ENCODE measurements around the gene TRAPPC5. TPM values are rescaled to one million over a fixed set of nuclear protein-coding genes. Genes with fewer than 3 reads are reported as not detected.
A peak's percentile ranks its signal among the peaks of the same experiment; 100 is the strongest.

TRAPPC5 gene
- total RNA-seq, 2 experiments from 2014 or later: 90.2 to 95.2 TPM

- CTCF ChIA-PET: no interaction called here
- no peaks in the 10 kb centered on the region for H3K4me1 Mint-ChIP-seq
- H3K36me3 Mint-ChIP-seq (ENCODE audit: low read depth): no peaks in the 10 kb centered on the region
- no peak for DNase-seq
- intact Hi-C loops (cut with DNase I, micrococcal nuclease): no loop called here
- POLR2A ChIA-PET: interaction anchor here (0.6 kb wide), 1 partner anchor 10 kb away, joined by 3 read pairs; no protein-coding TSS in a partner anchor
- ATAC-seq: no peak
- peaks cover 5% of the 10 kb centered on the region for H3K27me3 Mint-ChIP-seq
- no peak overlapping the region for H3K27ac Mint-ChIP-seq
- H3K9me3 Mint-ChIP-seq (ENCODE audit: low read depth): no peaks in the 10 kb centered on the region
- no peak overlapping the region for H3K4me3 Mint-ChIP-seq
Measured at GRCh38 chr19:7663706-7664105, 16.9 kb upstream of the TRAPPC5 start.

GRCh38 chr19:7665076-7665475, 15.6 kb upstream of the TRAPPC5 start:
- no peak for DNase-seq
- ATAC-seq: no peak
- Mint-ChIP-seq H3K27ac (no peak overlapping the region), H3K4me1 (peaks cover 4% of the 10 kb centered on the region), H3K4me3 (no peak overlapping the region), H3K36me3 (ENCODE audit: low read depth) (no peaks in the 10 kb centered on the region), H3K27me3 (peaks cover 12% of the 10 kb centered on the region), H3K9me3 (ENCODE audit: low read depth) (no peaks in the 10 kb centered on the region)
- CTCF ChIA-PET: interaction anchor here (0.8 to 1.3 kb wide), 2 partner anchors 14 to 133 kb away, joined by 3 to 6 read pairs; no protein-coding TSS in a partner anchor
- POLR2A ChIA-PET: no interaction called here
- intact Hi-C loops (cut with DNase I, micrococcal nuclease): no loop called here

GRCh38 chr19:7668842-7669241, 11.8 kb upstream of the TRAPPC5 start, which contains the start of gene RETN:
TSS of gene RETN (plus strand) at chr19:7669049. CDS start at chr19:7669327, 278 bp downstream.
- ATAC-seq (no peak), DNase-seq (no peak)
- ChIA-PET CTCF (interaction anchor here (0.8 to 1.7 kb wide), 3 partner anchors 10 to 100 kb away, joined by 3 to 6 read pairs (median 4); no protein-coding TSS in a partner anchor), POLR2A (no interaction called here)
- Mint-ChIP-seq H3K4me1 (peaks cover 9% of the 10 kb centered on the region), H3K36me3 (ENCODE audit: low read depth) (no peaks in the 10 kb centered on the region), H3K4me3 (no peak within 1 kb of the TSS), H3K9me3 (ENCODE audit: low read depth) (no peaks in the 10 kb centered on the region), H3K27me3 (peaks cover 26% of the 10 kb centered on the region), H3K27ac (no peak within 1 kb of the TSS)
- intact Hi-C loops (cut with DNase I, micrococcal nuclease): no loop called here

- POLR2A ChIA-PET: no interaction called here
- Mint-ChIP-seq H3K27me3 (peaks cover 28% of the 10 kb centered on the region), H3K27ac (no peak overlapping the region), H3K4me1 (peaks cover 14% of the 10 kb centered on the region), H3K9me3 (ENCODE audit: low read depth) (no peaks in the 10 kb centered on the region), H3K4me3 (no peak overlapping the region), H3K36me3 (ENCODE audit: low read depth) (no peaks in the 10 kb centered on the region)
- no peak for ATAC-seq
- intact Hi-C loops (cut with DNase I, micrococcal nuclease): no loop called here
- no peak for DNase-seq
- CTCF ChIA-PET: interaction anchor here (0.8 to 1.4 kb wide), 3 partner anchors 9 to 13 kb away, joined by 3 to 4 read pairs (median 4); no protein-coding TSS in a partner anchor
Measured at GRCh38 chr19:7669641-7670040, 11.0 kb upstream of the TRAPPC5 start.

- H3K4me1 Mint-ChIP-seq: peaks cover 14% of the 10 kb centered on the region
- H3K4me3 Mint-ChIP-seq: peak overlapping the region; percentile 11
- ChIA-PET CTCF (interaction anchor here (0.7 to 1.4 kb wide), 2 partner anchors 8 to 162 kb away, joined by 3 to 4 read pairs; no protein-coding TSS in a partner anchor), POLR2A (no interaction called here)
- ATAC-seq: peak; percentile 50
- H3K36me3 Mint-ChIP-seq (ENCODE audit: low read depth): no peaks in the 10 kb centered on the region
- no peaks in the 10 kb centered on the region for H3K9me3 Mint-ChIP-seq (ENCODE audit: low read depth)
- H3K27ac Mint-ChIP-seq: no peak overlapping the region
- intact Hi-C loops (cut with DNase I, micrococcal nuclease): no loop called here
- peak; percentile 59 for DNase-seq
- peaks cover 28% of the 10 kb centered on the region for H3K27me3 Mint-ChIP-seq
Measured at GRCh38 chr19:7670150-7670783, 10.4 kb upstream of the TRAPPC5 start.

GRCh38 chr19:7670790-7671189, 9.8 kb upstream of the TRAPPC5 start:
- peak overlapping the region; percentile 11 for H3K4me3 Mint-ChIP-seq
- no peak overlapping the region for H3K27ac Mint-ChIP-seq
- no peaks in the 10 kb centered on the region for H3K36me3 Mint-ChIP-seq (ENCODE audit: low read depth)
- intact Hi-C loops (cut with DNase I, micrococcal nuclease): no loop called here
- DNase-seq: no peak
- no peaks in the 10 kb centered on the region for H3K9me3 Mint-ChIP-seq (ENCODE audit: low read depth)
- POLR2A ChIA-PET: no interaction called here
- peaks cover 15% of the 10 kb centered on the region for H3K4me1 Mint-ChIP-seq
- ATAC-seq: no peak
- peaks cover 30% of the 10 kb centered on the region for H3K27me3 Mint-ChIP-seq
- CTCF ChIA-PET: interaction anchor here (0.5 to 1.4 kb wide), 4 partner anchors 8 to 249 kb away, joined by 3 to 4 read pairs (median 3); partner anchors contain the start of gene TRAPPC5

- ChIA-PET CTCF (no interaction called here), POLR2A (interaction anchor here (0.7 kb wide), 1 partner anchor 14 kb away, joined by 3 read pairs; no protein-coding TSS in a partner anchor)
- intact Hi-C loops (cut with DNase I, micrococcal nuclease): no loop called here
- Mint-ChIP-seq H3K4me1 (peaks cover 32% of the 10 kb centered on the region), H3K36me3 (ENCODE audit: low read depth) (no peaks in the 10 kb centered on the region), H3K27me3 (peaks cover 35% of the 10 kb centered on the region), H3K4me3 (no peak overlapping the region), H3K27ac (no peak overlapping the region), H3K9me3 (ENCODE audit: low read depth) (no peaks in the 10 kb centered on the region)
- DNase-seq (no peak), ATAC-seq (no peak)
Measured at GRCh38 chr19:7672522-7672921, 8.1 kb upstream of the TRAPPC5 start.

GRCh38 chr19:7674010-7675005, 6.3 kb upstream of the TRAPPC5 start:
- CTCF ChIA-PET: interaction anchor here (0.6 to 1.2 kb wide), 4 partner anchors 16 to 224 kb away, joined by 3 read pairs; no protein-coding TSS in a partner anchor
- Mint-ChIP-seq H3K4me3 (no peak overlapping the region), H3K27me3 (peaks cover 42% of the 10 kb centered on the region), H3K36me3 (ENCODE audit: low read depth) (no peaks in the 10 kb centered on the region), H3K9me3 (ENCODE audit: low read depth) (no peaks in the 10 kb centered on the region), H3K4me1 (peaks cover 43% of the 10 kb centered on the region), H3K27ac (no peak overlapping the region)
- peak; percentile 63 for DNase-seq
- POLR2A ChIA-PET: interaction anchor here (0.6 kb wide), 1 partner anchor 201 kb away, joined by 14 read pairs; no protein-coding TSS in a partner anchor
- intact Hi-C loops (cut with DNase I, micrococcal nuclease): no loop called here
- peak; percentile 51 for ATAC-seq

GRCh38 chr19:7676376-7676775, 4.3 kb upstream of the TRAPPC5 start:
- ChIA-PET POLR2A (no interaction called here), CTCF (interaction anchor here (0.6 to 1.4 kb wide), 3 partner anchors 109 to 218 kb away, joined by 3 to 7 read pairs (median 4); no protein-coding TSS in a partner anchor)
- H3K4me3 Mint-ChIP-seq: no peak overlapping the region
- peaks cover 29% of the 10 kb centered on the region for H3K27me3 Mint-ChIP-seq
- no peaks in the 10 kb centered on the region for H3K9me3 Mint-ChIP-seq (ENCODE audit: low read depth)
- intact Hi-C loops (cut with DNase I, micrococcal nuclease): no loop called here
- H3K4me1 Mint-ChIP-seq: peaks cover 47% of the 10 kb centered on the region
- peaks cover 2% of the 10 kb centered on the region for H3K36me3 Mint-ChIP-seq (ENCODE audit: low read depth)
- no peak for ATAC-seq
- DNase-seq: no peak
- no peak overlapping the region for H3K27ac Mint-ChIP-seq

GRCh38 chr19:7676854-7677253, 3.8 kb upstream of the TRAPPC5 start, which contains the start of gene MCEMP1:
TSS of gene MCEMP1 (plus strand) at chr19:7677090. CDS start at chr19:7677121, 31 bp downstream.
- ATAC-seq (no peak), DNase-seq (no peak)
- Mint-ChIP-seq H3K27me3 (peaks cover 25% of the 10 kb centered on the region), H3K9me3 (ENCODE audit: low read depth) (no peaks in the 10 kb centered on the region), H3K36me3 (ENCODE audit: low read depth) (peaks cover 3% of the 10 kb centered on the region), H3K4me1 (peaks cover 51% of the 10 kb centered on the region), H3K4me3 (no peak within 1 kb of the TSS), H3K27ac (no peak within 1 kb of the TSS)
- ChIA-PET POLR2A (interaction anchor here (0.5 kb wide), 1 partner anchor 895 kb away, joined by 3 read pairs; no protein-coding TSS in a partner anchor), CTCF (interaction anchor here (0.6 to 1.4 kb wide), 3 partner anchors 109 to 218 kb away, joined by 3 to 7 read pairs (median 4); no protein-coding TSS in a partner anchor)
- intact Hi-C loops (cut with DNase I, micrococcal nuclease): no loop called here

All from activated CD4-positive, alpha-beta T cell treated with anti-CD3 and anti-CD28 coated beads for 36 hours (primary cell).